ENCODE measurements around the gene PARD6A. TPM values are rescaled to one million over a fixed set of nuclear protein-coding genes. Genes with fewer than 3 reads are reported as not detected.
A peak's percentile ranks its signal among the peaks of the same experiment; 100 is the strongest.

Gene PARD6A
- total RNA-seq, 1 experiment from 2014 or later = 5.6 TPM

DNA sequence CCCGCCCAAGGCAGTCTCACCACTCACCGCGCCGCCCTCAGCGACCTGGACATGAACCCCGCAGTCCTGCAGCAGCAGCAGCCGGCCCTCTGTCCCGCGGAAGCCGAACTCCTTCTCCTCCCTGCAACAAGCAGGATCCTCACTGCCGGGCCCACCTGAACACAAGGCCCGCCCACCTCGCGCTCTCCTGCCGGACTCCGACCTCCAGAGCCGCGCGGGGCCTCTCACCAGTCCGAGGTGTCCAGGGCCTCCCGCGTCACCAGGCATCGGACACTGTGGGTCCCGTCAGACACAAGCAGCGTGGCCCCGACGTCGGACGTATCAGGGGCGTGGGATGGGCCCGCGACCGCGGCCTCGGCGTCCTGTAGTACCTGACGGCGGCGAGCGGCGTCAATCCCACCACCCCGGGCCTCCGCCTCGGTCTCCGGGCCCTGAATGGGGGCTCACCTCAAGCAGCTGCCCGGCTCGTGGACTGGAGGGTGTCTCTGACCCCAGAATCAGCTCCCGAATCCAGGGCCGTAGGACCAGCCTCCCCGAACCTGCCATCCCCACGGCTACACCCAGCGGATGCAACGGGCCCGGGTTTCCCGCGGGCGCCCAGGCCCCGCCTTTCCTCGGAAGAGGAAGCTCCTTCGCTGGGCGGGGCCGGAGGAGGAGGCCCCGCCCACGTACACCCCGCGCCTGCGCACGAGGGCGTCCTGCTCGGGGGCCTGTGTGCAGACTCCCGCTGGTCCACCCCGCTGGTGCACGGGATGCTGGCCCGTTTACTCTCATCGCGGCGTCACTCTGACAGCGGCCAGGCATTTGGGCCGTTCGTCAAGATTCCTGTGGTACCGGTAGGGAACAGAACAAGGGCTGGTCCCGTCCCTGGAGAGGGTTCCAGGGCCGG lies 841 bp upstream of the PARD6A start, which contains the start of gene ACD:
ACD (minus strand) TSS at position 586 of the 889 bp plus-strand sequence; CDS start at position 546, 40 bp downstream.
- H3K27me3 ChIP-seq (ENCODE audit: insufficient read depth, low read length) = no peaks in the 10 kb centered on the region
- POLR2A ChIA-PET = interaction anchor here (0.8 to 1.0 kb wide), 5 partner anchors 12 to 185 kb away, joined by 3 to 5 read pairs (median 3); partner anchors contain the start of gene CTCF
- peak within 1 kb of the TSS; percentile 94 for H3K4me2 ChIP-seq (ENCODE audit: low read length)
- no peaks in the 10 kb centered on the region for H4K20me1 ChIP-seq (ENCODE audit: insufficient read depth)
- CTCF ChIA-PET = interaction anchor here (0.6 to 1.5 kb wide), 8 partner anchors 12 to 604 kb away, joined by 3 to 23 read pairs (median 4); partner anchors contain the start of gene SLC7A6
- peak within 1 kb of the TSS; percentile 87 to 90 for H3K4me3 ChIP-seq (replicated peaks in 1 of 2; ENCODE audit: low read depth in 1 of 2, low read length in 2 of 2)
- H3K36me3 ChIP-seq (ENCODE audit: control insufficient read depth in 1 of 2, insufficient read depth in 2 of 2, low read length in 2 of 2) = peaks cover 0 to 6% of the 10 kb centered on the region in 2 experiments; a peak in 1 of 4 replicates
- TF ChIP-seq EZH2phosphoT487 (IDR thresholded peaks at IDR 0.05; ENCODE audit: borderline replicate concordance) (no peak), YY1 (IDR thresholded peaks at IDR 0.05; ENCODE audit: extremely low read depth, insufficient replicate concordance, low read depth, low read length) (no peak), JUND (IDR thresholded peaks at IDR 0.05) (no peak), EZH2 (IDR thresholded peaks at IDR 0.05) (no peak), SRF (IDR thresholded peaks at IDR 0.05; ENCODE audit: low read depth) (no peak), POLR2AphosphoS5 (IDR thresholded peaks at IDR 0.05; ENCODE audit: low read depth, low read length) (peak; percentile 85), EGR1 (IDR thresholded peaks at IDR 0.05; ENCODE audit: low read depth) (no peak), POLR2A (IDR thresholded peaks at IDR 0.05; ENCODE audit: borderline replicate concordance, extremely low read depth, insufficient read depth, insufficient read length) (peak; percentile 85), CBX3 (IDR thresholded peaks at IDR 0.05; ENCODE audit: low read depth) (no peak), TCF7L2 (IDR thresholded peaks at IDR 0.05; ENCODE audit: borderline replicate concordance, extremely low read depth, insufficient read depth, insufficient read length) (no peak), CEBPB (IDR thresholded peaks at IDR 0.05; ENCODE audit: low read depth) (no peak), SP1 (IDR thresholded peaks at IDR 0.05; ENCODE audit: low read depth) (no peak), ZFX (IDR thresholded peaks at IDR 0.05) (peak; percentile 93)
- TF ChIP-seq, protein P1, sequence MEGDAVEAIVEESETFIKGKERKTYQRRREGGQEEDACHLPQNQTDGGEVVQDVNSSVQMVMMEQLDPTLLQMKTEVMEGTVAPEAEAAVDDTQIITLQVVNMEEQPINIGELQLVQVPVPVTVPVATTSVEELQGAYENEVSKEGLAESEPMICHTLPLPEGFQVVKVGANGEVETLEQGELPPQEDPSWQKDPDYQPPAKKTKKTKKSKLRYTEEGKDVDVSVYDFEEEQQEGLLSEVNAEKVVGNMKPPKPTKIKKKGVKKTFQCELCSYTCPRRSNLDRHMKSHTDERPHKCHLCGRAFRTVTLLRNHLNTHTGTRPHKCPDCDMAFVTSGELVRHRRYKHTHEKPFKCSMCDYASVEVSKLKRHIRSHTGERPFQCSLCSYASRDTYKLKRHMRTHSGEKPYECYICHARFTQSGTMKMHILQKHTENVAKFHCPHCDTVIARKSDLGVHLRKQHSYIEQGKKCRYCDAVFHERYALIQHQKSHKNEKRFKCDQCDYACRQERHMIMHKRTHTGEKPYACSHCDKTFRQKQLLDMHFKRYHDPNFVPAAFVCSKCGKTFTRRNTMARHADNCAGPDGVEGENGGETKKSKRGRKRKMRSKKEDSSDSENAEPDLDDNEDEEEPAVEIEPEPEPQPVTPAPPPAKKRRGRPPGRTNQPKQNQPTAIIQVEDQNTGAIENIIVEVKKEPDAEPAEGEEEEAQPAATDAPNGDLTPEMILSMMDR (IDR thresholded peaks at IDR 0.05 in 2 of 3, conservative IDR thresholded peaks at IDR 0.05 in 1 of 3; ENCODE audit: borderline replicate concordance in 1 of 3, insufficient read depth in 1 of 3, low read depth in 2 of 3, low read length in 2 of 3) = no peak
- TF ChIP-seq, protein P2, sequence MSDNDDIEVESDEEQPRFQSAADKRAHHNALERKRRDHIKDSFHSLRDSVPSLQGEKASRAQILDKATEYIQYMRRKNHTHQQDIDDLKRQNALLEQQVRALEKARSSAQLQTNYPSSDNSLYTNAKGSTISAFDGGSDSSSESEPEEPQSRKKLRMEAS (IDR thresholded peaks at IDR 0.05) = no peak
- TF ChIP-seq, protein P3, sequence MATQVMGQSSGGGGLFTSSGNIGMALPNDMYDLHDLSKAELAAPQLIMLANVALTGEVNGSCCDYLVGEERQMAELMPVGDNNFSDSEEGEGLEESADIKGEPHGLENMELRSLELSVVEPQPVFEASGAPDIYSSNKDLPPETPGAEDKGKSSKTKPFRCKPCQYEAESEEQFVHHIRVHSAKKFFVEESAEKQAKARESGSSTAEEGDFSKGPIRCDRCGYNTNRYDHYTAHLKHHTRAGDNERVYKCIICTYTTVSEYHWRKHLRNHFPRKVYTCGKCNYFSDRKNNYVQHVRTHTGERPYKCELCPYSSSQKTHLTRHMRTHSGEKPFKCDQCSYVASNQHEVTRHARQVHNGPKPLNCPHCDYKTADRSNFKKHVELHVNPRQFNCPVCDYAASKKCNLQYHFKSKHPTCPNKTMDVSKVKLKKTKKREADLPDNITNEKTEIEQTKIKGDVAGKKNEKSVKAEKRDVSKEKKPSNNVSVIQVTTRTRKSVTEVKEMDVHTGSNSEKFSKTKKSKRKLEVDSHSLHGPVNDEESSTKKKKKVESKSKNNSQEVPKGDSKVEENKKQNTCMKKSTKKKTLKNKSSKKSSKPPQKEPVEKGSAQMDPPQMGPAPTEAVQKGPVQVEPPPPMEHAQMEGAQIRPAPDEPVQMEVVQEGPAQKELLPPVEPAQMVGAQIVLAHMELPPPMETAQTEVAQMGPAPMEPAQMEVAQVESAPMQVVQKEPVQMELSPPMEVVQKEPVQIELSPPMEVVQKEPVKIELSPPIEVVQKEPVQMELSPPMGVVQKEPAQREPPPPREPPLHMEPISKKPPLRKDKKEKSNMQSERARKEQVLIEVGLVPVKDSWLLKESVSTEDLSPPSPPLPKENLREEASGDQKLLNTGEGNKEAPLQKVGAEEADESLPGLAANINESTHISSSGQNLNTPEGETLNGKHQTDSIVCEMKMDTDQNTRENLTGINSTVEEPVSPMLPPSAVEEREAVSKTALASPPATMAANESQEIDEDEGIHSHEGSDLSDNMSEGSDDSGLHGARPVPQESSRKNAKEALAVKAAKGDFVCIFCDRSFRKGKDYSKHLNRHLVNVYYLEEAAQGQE (IDR thresholded peaks at IDR 0.05; ENCODE audit: low read depth) = no peak
- H3K9me2 ChIP-seq (ENCODE audit: insufficient read depth) = no peaks in the 10 kb centered on the region
- intact Hi-C loops (cut with micrococcal nuclease) = loop anchor here (10.0 kb wide), 1 partner anchor 705 kb away; no protein-coding TSS in a partner anchor
- TSS peak; percentile 77 for BruUV-seq (replicated peaks)
- H2AFZ ChIP-seq (ENCODE audit: low read depth, low read length, poor library complexity, severe bottlenecking) = no peak within 1 kb of the TSS
- DNase-seq (ENCODE audit: low read depth, low spot score) = peak; percentile 79
- H3K4me1 ChIP-seq (ENCODE audit: control insufficient read depth in 1 of 2, insufficient read depth in 2 of 2, low read length in 2 of 2) = peaks cover 3 to 27% of the 10 kb centered on the region in 2 experiments; a peak in 3 of 4 replicates
- peaks cover 19% of the 10 kb centered on the region; the same call in 1 of the 2 replicates for H3K79me2 ChIP-seq (ENCODE audit: insufficient read depth, low read length)
- peak; percentile 70 for ATAC-seq
- peak within 1 kb of the TSS; percentile 78 for H3K9ac ChIP-seq (ENCODE audit: low read length)
- no peaks in the 10 kb centered on the region for H3K9me3 ChIP-seq (ENCODE audit: control insufficient read depth in 1 of 2, insufficient read depth in 1 of 2, low read depth in 1 of 2, low read length in 2 of 2)
- peak within 1 kb of the TSS; percentile 87 for H3K27ac ChIP-seq (ENCODE audit: low read depth, low read length)
- RAD21 ChIA-PET (ENCODE audit: low non-redundant PET in 1 of 2, low total read pairs in 2 of 2, uncharacterized antibody in 2 of 2, unreplicated experiment in 2 of 2) = interaction anchor here in 1 of 2 experiments (0.6 kb wide), 1 partner anchor 126 kb away, joined by 3 read pairs; no protein-coding TSS in a partner anchor

Measured in HCT116 (cell line).